Measurements from ENCODE around the gene SAPCD1. TPM values are rescaled to one million over a fixed set of nuclear protein-coding genes. Genes with fewer than 3 reads are reported as not detected.

SAPCD1 gene
- total RNA-seq, 1 experiment from 2014 or later, result 18.2 TPM

GRCh38 chr6:31736768-31737314, 25.6 kb upstream of the SAPCD1 start:
- BruUV-seq (replicated peaks), result no TSS peak
- DNase-seq (ENCODE audit: low read depth, low spot score) (no peak), ATAC-seq (no peak)
- no peaks in the 10 kb centered on the region; the same call in 1 of the 2 replicates for H4K20me1 ChIP-seq (ENCODE audit: insufficient read depth)
- peak overlapping the region; percentile 74 to 91 for H3K4me3 ChIP-seq (replicated peaks in 1 of 2; ENCODE audit: low read depth in 1 of 2, low read length in 2 of 2)
- ChIA-PET RAD21 (ENCODE audit: low non-redundant PET in 1 of 2, low total read pairs in 2 of 2, uncharacterized antibody in 2 of 2, unreplicated experiment in 2 of 2) (no interaction called here), POLR2A (interaction anchor here (0.6 to 4.3 kb wide), 8 partner anchors 16 to 99 kb away, joined by 3 to 21 read pairs (median 4); partner anchors contain the start of genes ABHD16A, CSNK2B, GPANK1 and HSPA1B), CTCF (interaction anchor here (0.9 kb wide), 1 partner anchor 24 kb away, joined by 4 read pairs; no protein-coding TSS in a partner anchor)
- H3K79me2 ChIP-seq (ENCODE audit: insufficient read depth, low read length), result peaks cover 63% of the 10 kb centered on the region
- peaks cover 41 to 67% of the 10 kb centered on the region in 2 experiments for H3K4me1 ChIP-seq (ENCODE audit: control insufficient read depth in 1 of 2, insufficient read depth in 2 of 2, low read length in 2 of 2)
- H3K36me3 ChIP-seq (ENCODE audit: control insufficient read depth in 1 of 2, insufficient read depth in 2 of 2, low read length in 2 of 2), result peaks cover 23 to 28% of the 10 kb centered on the region in 2 experiments
- intact Hi-C loops (cut with micrococcal nuclease), result loop anchor here (5.0 kb wide), 2 partner anchors 70 to 95 kb away; partner anchors contain the start of genes CSNK2B and LY6G5B
- no peaks in the 10 kb centered on the region for H3K27me3 ChIP-seq (ENCODE audit: insufficient read depth, low read length)
- peak overlapping the region; percentile 95 for H3K27ac ChIP-seq (ENCODE audit: low read depth, low read length)
- H3K9me2 ChIP-seq (ENCODE audit: insufficient read depth), result no peaks in the 10 kb centered on the region
- H3K9ac ChIP-seq (ENCODE audit: low read length), result peak overlapping the region; percentile 82
- TF ChIP-seq SP1 (IDR thresholded peaks at IDR 0.05; ENCODE audit: low read depth), result no peak
- no peak for TF ChIP-seq YY1 (IDR thresholded peaks at IDR 0.05; ENCODE audit: extremely low read depth, insufficient replicate concordance, low read depth, low read length)
- no peak overlapping the region for H2AFZ ChIP-seq (ENCODE audit: low read depth, low read length, poor library complexity, severe bottlenecking)
- H3K9me3 ChIP-seq (ENCODE audit: control insufficient read depth in 1 of 2, insufficient read depth in 1 of 2, low read depth in 1 of 2, low read length in 2 of 2), result no peaks in the 10 kb centered on the region
- peak overlapping the region; percentile 83 for H3K4me2 ChIP-seq (ENCODE audit: low read length)

GRCh38 chr6:31737315-31737990, 25.0 kb upstream of the SAPCD1 start:
- Histone ChIP-seq H2AFZ (ENCODE audit: low read depth, low read length, poor library complexity, severe bottlenecking) (no peak overlapping the region), H3K4me2 (ENCODE audit: low read length) (peak overlapping the region; percentile 83), H3K4me3 (replicated peaks in 1 of 2; ENCODE audit: low read depth in 1 of 2, low read length in 2 of 2) (peak overlapping the region; percentile 37 to 92), H3K9ac (ENCODE audit: low read length) (peak overlapping the region; percentile 82), H3K4me1 (ENCODE audit: control insufficient read depth in 1 of 2, insufficient read depth in 2 of 2, low read length in 2 of 2) (peaks cover 41 to 67% of the 10 kb centered on the region in 2 experiments), H3K27ac (ENCODE audit: low read depth, low read length) (peak overlapping the region; percentile 90), H3K9me2 (ENCODE audit: insufficient read depth) (no peaks in the 10 kb centered on the region), H3K27me3 (ENCODE audit: insufficient read depth, low read length) (no peaks in the 10 kb centered on the region), H3K9me3 (ENCODE audit: control insufficient read depth in 1 of 2, insufficient read depth in 1 of 2, low read depth in 1 of 2, low read length in 2 of 2) (no peaks in the 10 kb centered on the region), H3K36me3 (ENCODE audit: control insufficient read depth in 1 of 2, insufficient read depth in 2 of 2, low read length in 2 of 2) (peaks cover 20 to 28% of the 10 kb centered on the region in 2 experiments), H3K79me2 (ENCODE audit: insufficient read depth, low read length) (peaks cover 60% of the 10 kb centered on the region), H4K20me1 (ENCODE audit: insufficient read depth) (no peaks in the 10 kb centered on the region; the same call in 1 of the 2 replicates)
- ChIA-PET POLR2A (interaction anchor here (0.6 to 4.3 kb wide), 12 partner anchors 15 to 196 kb away, joined by 3 to 21 read pairs (median 4); partner anchors contain the start of genes ABHD16A, CSNK2B, DDX39B and GPANK1), RAD21 (ENCODE audit: low non-redundant PET in 1 of 2, low total read pairs in 2 of 2, uncharacterized antibody in 2 of 2, unreplicated experiment in 2 of 2) (no interaction called here), CTCF (interaction anchor here (1.1 to 3.6 kb wide), 5 partner anchors 8 to 73 kb away, joined by 4 to 25 read pairs (median 9); partner anchors contain the start of genes DDAH2, GPANK1 and LY6G5C)
- no peak for TF ChIP-seq CTCF (IDR thresholded peaks at IDR 0.05 in 2 of 3, conservative IDR thresholded peaks at IDR 0.05 in 1 of 3; ENCODE audit: borderline replicate concordance in 1 of 3, insufficient read depth in 1 of 3, low read depth in 2 of 3, low read length in 2 of 3)
- no peak for TF ChIP-seq SP1 (IDR thresholded peaks at IDR 0.05; ENCODE audit: low read depth)
- no peak for TF ChIP-seq ZBTB33 (IDR thresholded peaks at IDR 0.05; ENCODE audit: extremely low read depth, insufficient replicate concordance, low read length)
- TF ChIP-seq POLR2AphosphoS5 (IDR thresholded peaks at IDR 0.05; ENCODE audit: low read depth, low read length), result no peak
- TF ChIP-seq ZNF274 (IDR thresholded peaks at IDR 0.05; ENCODE audit: low read depth, low read length), result no peak
- no peak for TF ChIP-seq CBX3 (IDR thresholded peaks at IDR 0.05; ENCODE audit: low read depth)
- no peak for TF ChIP-seq ELF1 (IDR thresholded peaks at IDR 0.05; ENCODE audit: borderline replicate concordance, low read depth)
- no peak for TF ChIP-seq EZH2phosphoT487 (IDR thresholded peaks at IDR 0.05; ENCODE audit: borderline replicate concordance)
- TF ChIP-seq SIN3A (IDR thresholded peaks at IDR 0.05; ENCODE audit: low read depth), result no peak
- no peak for TF ChIP-seq MAX (IDR thresholded peaks at IDR 0.05)
- intact Hi-C loops (cut with micrococcal nuclease), result loop anchor here (5.0 kb wide), 2 partner anchors 70 to 95 kb away; partner anchors contain the start of genes CSNK2B and LY6G5B
- no peak for ATAC-seq
- no TSS peak for BruUV-seq (replicated peaks)
- DNase-seq (ENCODE audit: low read depth, low spot score), result no peak

Measured in HCT116 (cell line).